GM23248 (cell line): Measurements from ENCODE around the gene DRAXIN.

Experiments used
- EZH2 ChIP-seq: fragments of 200-600 bp; sonication (generic); IDR thresholded peaks from 2 replicates; pipeline ENCODE4 v1.6.1; 2018; ENCODE audit warnings: antibody characterized with exemption, mild to moderate bottlenecking; ENCODE audit not compliant: insufficient read depth, poor library complexity, severe bottlenecking
- EZH2phosphoT487 ChIP-seq: fragments of 200-600 bp; sonication (generic); IDR thresholded peaks from 2 replicates; pipeline ENCODE4 v1.6.1; 2018; ENCODE audit warnings: antibody characterized with exemption, moderate library complexity, mild to moderate bottlenecking, low read depth; ENCODE audit not compliant: insufficient read depth

DNA sequence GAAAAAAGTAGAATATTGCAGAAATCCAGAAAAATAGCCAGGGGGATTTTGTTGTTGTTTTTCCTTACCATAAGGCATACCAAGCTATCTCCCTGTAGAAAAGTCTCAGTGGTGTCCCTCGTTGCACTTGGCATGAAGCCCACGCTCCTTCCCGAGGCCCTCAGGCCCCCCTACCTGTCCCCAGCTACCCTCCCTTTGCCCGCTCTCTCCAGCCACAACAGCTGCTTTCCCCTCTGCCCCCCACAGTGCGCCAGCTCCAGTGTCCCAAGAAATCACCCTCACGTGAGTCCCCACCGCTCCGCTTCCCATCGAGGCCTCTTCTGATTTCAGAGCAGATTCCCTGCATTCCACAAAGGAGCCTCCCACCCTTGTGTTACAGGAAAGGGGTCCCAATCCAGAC, 52.8 kb downstream of the DRAXIN start:
- no peak for TF ChIP-seq EZH2
- no peak for TF ChIP-seq EZH2phosphoT487
